ENCODE measurements around the gene ARHGEF2. TPM values are rescaled to one million over a fixed set of nuclear protein-coding genes. Genes with fewer than 3 reads are reported as not detected.

The ARHGEF2 gene
- total and polyA plus RNA-seq, 10 of the 15 experiments (the other 5 are each of a cell fraction or from before 2014, with no cell fraction given): 8.1 to 113 (median 69.9) TPM

- Histone ChIP-seq H3K27ac (ENCODE audit: control insufficient read depth, insufficient read depth) (no peak overlapping the region), H3K4me3 (no peak overlapping the region), H3K9ac (ENCODE audit: control insufficient read depth, insufficient read depth, low read length) (no peak overlapping the region), H3K79me2 (ENCODE audit: control insufficient read depth, insufficient read depth, low read length) (no peaks in the 10 kb centered on the region), H3K4me1 (ENCODE audit: control insufficient read depth, insufficient read depth, low read length) (no peaks in the 10 kb centered on the region), H3K9me3 (replicated peaks; ENCODE audit: control insufficient read depth, insufficient read depth, low read length) (no peaks in the 10 kb centered on the region), H4K20me1 (ENCODE audit: control insufficient read depth, insufficient read depth) (no peaks in the 10 kb centered on the region), H3K4me2 (ENCODE audit: control insufficient read depth, insufficient read depth) (no peak overlapping the region), H3K36me3 (ENCODE audit: control insufficient read depth in 2 of 2, insufficient read depth in 2 of 2, low read length in 1 of 2) (no peaks in the 10 kb centered on the region), H3K27me3 (replicated peaks in 1 of 2; ENCODE audit: control insufficient read depth in 2 of 2, insufficient read depth in 2 of 2, low read length in 1 of 2) (no peaks in the 10 kb centered on the region; a peak in 1 of 4 replicates), H2AFZ (ENCODE audit: control insufficient read depth, low read depth, low read length) (peak overlapping the region; percentile 3; the same call in 1 of the 2 replicates)
- TF ChIP-seq, protein P1, sequence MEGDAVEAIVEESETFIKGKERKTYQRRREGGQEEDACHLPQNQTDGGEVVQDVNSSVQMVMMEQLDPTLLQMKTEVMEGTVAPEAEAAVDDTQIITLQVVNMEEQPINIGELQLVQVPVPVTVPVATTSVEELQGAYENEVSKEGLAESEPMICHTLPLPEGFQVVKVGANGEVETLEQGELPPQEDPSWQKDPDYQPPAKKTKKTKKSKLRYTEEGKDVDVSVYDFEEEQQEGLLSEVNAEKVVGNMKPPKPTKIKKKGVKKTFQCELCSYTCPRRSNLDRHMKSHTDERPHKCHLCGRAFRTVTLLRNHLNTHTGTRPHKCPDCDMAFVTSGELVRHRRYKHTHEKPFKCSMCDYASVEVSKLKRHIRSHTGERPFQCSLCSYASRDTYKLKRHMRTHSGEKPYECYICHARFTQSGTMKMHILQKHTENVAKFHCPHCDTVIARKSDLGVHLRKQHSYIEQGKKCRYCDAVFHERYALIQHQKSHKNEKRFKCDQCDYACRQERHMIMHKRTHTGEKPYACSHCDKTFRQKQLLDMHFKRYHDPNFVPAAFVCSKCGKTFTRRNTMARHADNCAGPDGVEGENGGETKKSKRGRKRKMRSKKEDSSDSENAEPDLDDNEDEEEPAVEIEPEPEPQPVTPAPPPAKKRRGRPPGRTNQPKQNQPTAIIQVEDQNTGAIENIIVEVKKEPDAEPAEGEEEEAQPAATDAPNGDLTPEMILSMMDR (IDR thresholded peaks at IDR 0.05 in 2 of 3, conservative IDR thresholded peaks at IDR 0.05 in 1 of 3; ENCODE audit: control insufficient read depth in 2 of 3, extremely low read depth in 1 of 3, insufficient read depth in 1 of 3, low read depth in 3 of 3, low read length in 3 of 3): peak; percentile 37 to 73 (median 62)
- TF ChIP-seq CEBPB (IDR thresholded peaks at IDR 0.05; ENCODE audit: borderline replicate concordance in 1 of 2, low read depth in 2 of 2, low read length in 2 of 2): no peak
- peak; percentile 43; the same call in 1 of the 2 replicates for TF ChIP-seq SMC3 (IDR thresholded peaks at IDR 0.05; ENCODE audit: borderline replicate concordance, low read length)
- TF ChIP-seq BACH1 (IDR thresholded peaks at IDR 0.05; ENCODE audit: borderline replicate concordance): no peak
- TF ChIP-seq YY1 (IDR thresholded peaks at IDR 0.05; ENCODE audit: low read depth, low read length): 0 out of 2 replicates have a peak, but pooled peaks have one; percentile 21
- TF ChIP-seq RAD21 (IDR thresholded peaks at IDR 0.05; ENCODE audit: insufficient read depth, low read depth, low read length): peak; percentile 42; the same call in 1 of the 2 replicates
- TF ChIP-seq SIN3A (IDR thresholded peaks at IDR 0.05; ENCODE audit: low read depth, low read length): no peak
- in situ Hi-C loops (cut with MboI) (no loop called here), intact Hi-C loops (cut with micrococcal nuclease; ENCODE audit: unreplicated experiment) (no loop called here)
- SMC1A ChIA-PET (ENCODE audit: uncharacterized antibody, unreplicated experiment): interaction anchor here (1.0 kb wide), 1 partner anchor 40 kb away, joined by 5 read pairs; no protein-coding TSS in a partner anchor
- no peak for FAIRE-seq
- RAD21 ChIA-PET (ENCODE audit: unreplicated experiment): interaction anchor here (1.1 kb wide), 2 partner anchors 40 to 88 kb away, joined by 3 to 5 read pairs; no protein-coding TSS in a partner anchor
- POLR2A ChIA-PET: interaction anchor here (0.6 to 0.7 kb wide), 3 partner anchors 35 to 107 kb away, joined by 3 to 7 read pairs (median 4); no protein-coding TSS in a partner anchor
- CTCF ChIA-PET: interaction anchor here (0.6 to 1.4 kb wide), 7 partner anchors 17 to 87 kb away, joined by 3 to 15 read pairs (median 3); partner anchors contain the start of gene ARHGEF2
- 9% methylated on average over 9 of the region's 9 CpGs for WGBS (ENCODE audit: insufficient coverage, insufficient replicate concordance, low lambda C conversion rate, missing lambda C conversion rate)
- no peak for DNase-seq (ENCODE audit: low read depth, low spot score)
- peak; percentile 95 for ATAC-seq
- no TSS peak for BruUV-seq (replicated peaks)
These were observed 47.5 kb upstream of the ARHGEF2 start for GRCh38 chr1:156025876-156026275.

All from GM12878 (cell line).